Thyroid gland (tissue), 4 donors: ENCODE data around the gene BAIAP3.

Experiments used
- POLR2A ChIP-seq, 2 donors: fragments of 450-650 bp; IDR thresholded peaks; one replicate each; pipeline ENCODE4 v1.6.1; 2017; ENCODE audit warnings: antibody characterized with exemption in 2 of 2, mild to moderate bottlenecking in 2 of 2, moderate library complexity in 1 of 2
- TF ChIP-seq, protein P1 (sequence below), 6 experiments: fragments of 200-600 bp in 3 of 6; fragments of 450-650 bp in 3 of 6; sonication (generic) in 3 of 6; IDR thresholded peaks; one replicate each; pipeline ENCODE4 v1.5.1; 2016 to 2019; ENCODE audit warnings: antibody characterized with exemption in 6 of 6, mild to moderate bottlenecking in 2 of 6, inconsistent platforms in 1 of 6, moderate library complexity in 1 of 6

DNA sequence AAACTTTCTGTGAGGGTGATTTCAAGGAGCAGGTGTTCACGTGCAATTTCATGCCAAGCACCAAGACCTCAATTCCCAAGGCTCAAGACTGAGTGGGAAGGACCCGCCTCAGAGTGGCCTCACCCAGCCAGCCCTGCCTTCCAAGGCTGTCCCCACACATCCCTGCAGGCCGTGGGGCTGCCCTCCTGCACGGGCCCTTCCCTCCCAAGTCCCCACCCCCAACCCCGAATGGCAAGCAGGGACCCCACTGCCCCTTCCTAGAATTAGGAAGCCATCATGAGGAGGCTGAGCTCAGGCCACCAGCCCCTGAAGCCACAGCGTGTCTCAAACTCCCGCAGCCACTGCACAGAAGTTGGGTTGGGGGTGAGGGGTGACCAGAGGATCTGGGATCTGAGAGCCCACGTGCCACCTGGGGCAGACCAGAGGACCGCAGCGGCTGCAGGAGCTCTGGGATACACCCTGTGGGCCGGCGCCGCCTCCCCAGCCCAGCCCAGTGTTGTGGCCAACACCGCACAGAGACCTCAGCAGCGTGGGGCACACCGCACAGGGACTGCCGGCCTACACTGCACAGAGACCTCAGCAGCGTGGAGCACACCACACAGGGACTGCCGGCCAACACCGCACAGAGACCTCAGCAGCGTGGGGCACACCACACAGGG is 39.0 kb downstream of the BAIAP3 start:
- TF ChIP-seq, protein P1, sequence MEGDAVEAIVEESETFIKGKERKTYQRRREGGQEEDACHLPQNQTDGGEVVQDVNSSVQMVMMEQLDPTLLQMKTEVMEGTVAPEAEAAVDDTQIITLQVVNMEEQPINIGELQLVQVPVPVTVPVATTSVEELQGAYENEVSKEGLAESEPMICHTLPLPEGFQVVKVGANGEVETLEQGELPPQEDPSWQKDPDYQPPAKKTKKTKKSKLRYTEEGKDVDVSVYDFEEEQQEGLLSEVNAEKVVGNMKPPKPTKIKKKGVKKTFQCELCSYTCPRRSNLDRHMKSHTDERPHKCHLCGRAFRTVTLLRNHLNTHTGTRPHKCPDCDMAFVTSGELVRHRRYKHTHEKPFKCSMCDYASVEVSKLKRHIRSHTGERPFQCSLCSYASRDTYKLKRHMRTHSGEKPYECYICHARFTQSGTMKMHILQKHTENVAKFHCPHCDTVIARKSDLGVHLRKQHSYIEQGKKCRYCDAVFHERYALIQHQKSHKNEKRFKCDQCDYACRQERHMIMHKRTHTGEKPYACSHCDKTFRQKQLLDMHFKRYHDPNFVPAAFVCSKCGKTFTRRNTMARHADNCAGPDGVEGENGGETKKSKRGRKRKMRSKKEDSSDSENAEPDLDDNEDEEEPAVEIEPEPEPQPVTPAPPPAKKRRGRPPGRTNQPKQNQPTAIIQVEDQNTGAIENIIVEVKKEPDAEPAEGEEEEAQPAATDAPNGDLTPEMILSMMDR (IDR thresholded peaks at IDR 0.05) = no peak
- no peak for TF ChIP-seq POLR2A (IDR thresholded peaks at IDR 0.05)
